SKM-1 treated with dmso at 0.1 percent for 144 hours (cell line): ENCODE results near the gene GLDC.

ENCODE experiments used
- DNase-seq: peaks from one replicate; lab custom pipeline; 2025; ENCODE audit not compliant: unreplicated experiment; lab: John Stamatoyannopoulos, UW

GLDC gene

DNA sequence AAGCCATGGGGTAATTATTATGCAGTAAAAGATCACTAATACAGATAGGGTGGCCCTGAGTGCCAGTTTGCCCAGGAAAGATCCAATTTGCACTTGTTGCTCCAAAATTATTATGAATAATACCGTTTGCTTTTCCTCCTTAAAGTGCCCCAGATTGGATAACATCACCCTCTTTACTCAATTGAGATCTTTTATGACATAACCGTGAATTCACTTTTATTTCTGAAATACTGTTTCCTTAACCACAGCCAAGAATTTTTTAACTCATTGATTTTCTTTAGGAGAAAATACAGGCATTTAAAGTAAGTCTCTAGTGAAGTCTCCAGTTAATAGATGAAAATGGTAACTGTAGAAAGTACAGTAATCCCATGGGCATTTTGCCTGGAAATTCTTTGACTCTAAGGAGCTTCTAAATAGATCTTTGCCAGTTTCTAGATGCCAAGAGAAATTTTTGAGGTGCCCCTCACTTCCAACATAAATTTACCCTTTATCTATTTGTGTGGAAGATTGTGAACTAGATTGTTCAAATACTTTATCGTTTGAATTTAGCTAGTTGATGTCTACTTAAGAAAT is 133.4 kb downstream of the GLDC start:
- DNase-seq = no peak

DNA sequence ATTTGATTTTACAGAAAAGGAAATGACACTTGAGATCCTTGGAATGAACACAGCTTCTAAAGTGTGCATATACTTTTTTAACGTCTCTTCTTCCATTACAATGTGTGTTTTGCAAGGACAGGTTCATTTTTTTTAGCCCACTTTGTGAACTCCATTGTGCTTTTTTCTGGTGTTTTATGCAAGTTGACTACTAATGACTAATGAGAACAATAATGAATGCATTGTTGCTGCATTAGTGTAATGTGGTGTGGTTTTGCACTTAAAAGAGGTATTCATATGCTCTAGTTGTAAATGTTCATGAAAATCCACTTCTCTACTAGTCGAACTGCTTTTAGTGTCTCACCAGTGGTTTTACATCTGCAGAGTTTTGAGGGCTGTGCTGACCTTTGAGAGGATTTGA is 139.0 kb downstream of the GLDC start:
- DNase-seq = no peak

- DNase-seq = no peak
Measured at GRCh38 chr9:6502399-6502798, 143.1 kb downstream of the GLDC start.

DNA sequence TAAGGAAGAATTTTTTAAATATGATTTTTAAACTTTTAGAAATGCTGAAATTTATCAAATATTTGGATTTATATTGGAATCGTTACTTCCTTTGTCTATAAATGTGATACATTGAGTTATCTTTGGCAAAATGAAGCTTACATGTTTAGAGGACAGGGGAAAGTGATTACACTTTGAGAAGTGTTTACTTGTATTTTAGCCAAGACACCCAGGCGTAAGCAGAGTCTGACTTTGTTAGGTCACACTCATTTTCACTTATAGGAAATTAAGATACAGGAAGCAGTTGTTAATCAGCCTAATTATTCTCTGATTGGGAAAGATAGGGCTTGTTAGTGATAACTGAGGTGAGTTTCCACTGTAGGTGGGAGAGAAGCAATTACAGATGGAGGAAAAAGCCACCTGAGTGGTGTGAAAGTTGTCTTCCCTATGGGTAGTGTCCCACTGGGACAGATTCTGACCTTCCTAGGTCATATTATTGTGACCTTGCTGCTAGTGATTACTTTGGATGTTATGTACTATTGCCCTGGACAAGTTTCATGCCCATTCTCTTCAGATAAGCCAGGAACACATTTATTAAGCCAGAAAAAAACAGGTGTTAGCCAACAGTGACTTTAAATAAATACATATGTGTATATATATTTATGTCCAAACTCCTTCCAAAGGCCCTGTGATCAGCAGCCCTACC is 143.9 kb downstream of the GLDC start:
- no peak for DNase-seq

- no peak for DNase-seq
Measured at GRCh38 chr9:6498982-6499381, 146.5 kb downstream of the GLDC start.

DNA sequence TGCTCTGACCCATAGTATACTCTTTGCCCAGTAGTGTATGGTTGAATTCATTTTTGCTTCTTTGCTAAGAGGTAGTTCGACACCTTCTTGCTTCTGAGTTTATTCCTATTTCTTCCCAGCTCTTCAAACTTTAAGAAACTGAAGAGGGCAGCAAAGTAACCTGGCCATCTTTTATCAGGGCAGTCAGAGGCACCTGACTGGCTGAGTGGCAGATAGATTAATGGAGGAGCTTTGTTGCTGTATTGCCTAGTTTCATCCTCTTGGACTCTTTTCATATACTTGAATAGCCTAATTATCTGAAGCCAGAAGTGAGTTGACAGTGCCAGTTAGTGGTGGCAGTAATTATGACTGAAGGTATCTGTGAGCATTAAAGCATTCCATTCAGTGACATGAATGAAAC is 150.1 kb downstream of the GLDC start:
- no peak for DNase-seq

DNA sequence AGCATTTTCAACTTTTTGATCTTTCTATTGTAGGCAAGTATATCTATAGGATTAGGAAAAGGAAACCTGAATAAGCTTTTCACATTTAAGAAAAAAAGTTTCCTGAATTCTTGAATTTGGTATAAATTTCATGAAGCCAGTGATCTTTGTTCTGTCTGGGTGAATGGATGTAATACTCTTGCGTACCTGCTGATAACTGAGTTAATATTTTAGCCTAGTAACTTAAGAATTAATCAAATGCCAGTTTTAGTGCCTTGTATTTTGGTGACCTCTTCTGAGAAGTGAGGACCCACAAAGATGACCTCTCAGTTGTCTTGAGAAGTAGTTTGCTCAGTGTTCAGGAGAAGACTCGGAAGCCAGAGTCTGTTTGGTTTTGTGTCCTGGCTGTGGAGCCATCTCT is 154.7 kb downstream of the GLDC start:
- DNase-seq = no peak

DNA sequence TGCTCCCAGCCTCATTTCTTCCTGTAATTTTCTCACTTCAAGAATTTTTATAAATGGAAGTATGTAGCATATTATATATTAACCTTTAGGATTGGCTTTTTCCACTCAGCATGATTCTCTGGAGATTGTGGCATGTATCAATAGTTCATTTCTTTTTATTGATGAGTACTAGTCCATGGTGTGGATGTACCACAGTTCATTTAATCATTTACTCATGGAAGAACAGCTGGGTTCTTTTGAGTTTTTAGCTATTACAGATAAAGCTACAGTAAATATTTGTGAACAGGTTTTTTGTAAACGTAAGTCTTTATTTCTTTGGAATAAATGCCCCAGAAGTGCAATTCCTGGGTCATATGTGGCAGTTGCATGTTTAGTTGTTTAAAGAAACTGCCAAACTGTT is 156.4 kb downstream of the GLDC start:
- DNase-seq = no peak

DNA sequence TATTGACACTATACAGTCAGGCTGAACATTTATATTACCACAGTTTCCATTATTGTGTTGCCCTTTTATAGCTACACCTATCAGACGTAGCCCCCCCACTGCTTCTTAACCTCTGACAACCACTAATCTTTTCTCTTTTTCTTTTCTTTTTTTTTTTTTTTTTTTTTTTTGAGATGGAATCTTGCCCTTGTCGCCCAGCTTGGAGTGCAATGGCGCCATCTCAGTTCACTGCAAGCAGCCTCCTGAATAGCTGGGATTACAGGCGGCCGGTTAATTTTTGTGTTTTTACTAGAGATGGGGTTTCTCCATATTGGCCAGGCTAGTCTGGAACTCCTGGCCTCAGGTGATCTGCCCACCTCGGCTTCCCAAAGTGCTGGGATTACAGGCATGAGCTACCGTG is 157.1 kb downstream of the GLDC start:
- no peak for DNase-seq

DNA sequence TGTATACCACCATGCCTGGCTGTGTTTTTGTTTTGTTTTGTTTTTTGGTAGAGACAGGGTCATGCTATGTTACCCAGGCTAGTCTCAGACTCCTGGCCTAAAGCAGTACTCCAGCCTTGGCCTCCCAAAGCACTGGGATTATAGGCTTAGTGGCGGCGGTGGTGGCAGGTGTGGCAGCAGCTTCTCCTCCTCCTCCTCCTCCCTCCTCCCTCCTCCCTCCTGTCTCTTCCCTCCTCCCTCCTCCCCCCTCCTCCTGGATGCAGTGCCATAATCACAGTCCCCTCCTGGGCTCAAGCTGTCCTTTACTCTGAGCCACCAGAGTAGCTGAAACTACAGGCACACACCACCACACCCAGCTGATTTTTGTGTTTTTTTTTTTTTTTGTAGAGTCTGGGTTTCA is 161.3 kb downstream of the GLDC start:
- no peak for DNase-seq
